WTC11 (cell line): Measurements from ENCODE around the gene GALNT18. TPM values are rescaled to one million over a fixed set of nuclear protein-coding genes. Genes with fewer than 3 reads are reported as not detected.

ENCODE experiments used
- ATAC-seq: fragments of 200-7000 bp; cut with Tn5 transposase; 2 replicates; pipeline ENCODE4 v1.10.0; 2021; ENCODE audit warnings: mild to moderate bottlenecking, moderate library complexity
- CTCF ChIA-PET: fragments of 300-600 bp; sonication (Branson Sonifier 250); formaldehyde crosslinking; loops from one replicate; lab custom pipeline; 2021; ENCODE audit warnings: antibody characterized with exemption; lab: Charles Lee
- POLR2A ChIA-PET: fragments of 350-600 bp; sonication (Branson Sonifier 250); formaldehyde crosslinking; loops from one replicate; lab custom pipeline; 2021; ENCODE audit warnings: antibody characterized with exemption; lab: Charles Lee
- DNase-seq: peaks from one replicate; pipeline ENCODE4 v3.0.0; 2021; ENCODE audit warnings: low spot score
- H3K27ac Mint-ChIP-seq: 2 replicates; pipeline ENCODE4 v1.8.0; 2021; ENCODE audit warnings: mixed read lengths
- H3K27me3 Mint-ChIP-seq: 2 replicates; pipeline ENCODE4 v1.8.0; 2021; ENCODE audit warnings: low read depth, mild to moderate bottlenecking, moderate library complexity, mixed read lengths
- H3K36me3 Mint-ChIP-seq: 2 replicates; pipeline ENCODE4 v1.8.0; 2021; ENCODE audit warnings: mixed read lengths
- H3K4me1 Mint-ChIP-seq: 2 replicates; pipeline ENCODE4 v1.8.0; 2022; ENCODE audit warnings: mixed read lengths
- H3K4me3 Mint-ChIP-seq: 2 replicates; pipeline ENCODE4 v1.8.0; 2021; ENCODE audit warnings: mild to moderate bottlenecking, moderate library complexity, mixed read lengths
- H3K9me3 Mint-ChIP-seq: 2 replicates; pipeline ENCODE4 v1.8.0; 2021; ENCODE audit warnings: mixed read lengths
- CREM ChIP-seq: sonication (generic); formaldehyde crosslinking; IDR thresholded peaks from 2 replicates; pipeline ENCODE4 v1.8.1; 2022; ENCODE audit warnings: mild to moderate bottlenecking, missing genetic modification reagents, moderate library complexity
- FOXK1 ChIP-seq: sonication (generic); formaldehyde crosslinking; IDR thresholded peaks from 2 replicates; pipeline ENCODE4 v1.8.0; 2022; ENCODE audit warnings: mild to moderate bottlenecking, moderate library complexity, missing genetic modification reagents
- IRF2 ChIP-seq: sonication (generic); formaldehyde crosslinking; IDR thresholded peaks from 2 replicates; pipeline ENCODE4 v1.8.0; 2022; ENCODE audit warnings: low read depth, missing genetic modification reagents, borderline replicate concordance
- NFATC4 ChIP-seq: fragments of 250-450 bp; sonication (Bioruptor Pico); IDR thresholded peaks from 2 replicates; pipeline ENCODE4 v1.9.0; 2021; ENCODE audit warnings: mild to moderate bottlenecking
- PRRX2 ChIP-seq: fragments of 250-450 bp; sonication (Bioruptor Pico); IDR thresholded peaks from 2 replicates; pipeline ENCODE4 v1.8.0; 2021; ENCODE audit warnings: mild to moderate bottlenecking
- RELA ChIP-seq: sonication (generic); formaldehyde crosslinking; IDR thresholded peaks from 2 replicates; pipeline ENCODE4 v1.8.1; 2022; ENCODE audit warnings: missing genetic modification reagents, mild to moderate bottlenecking, borderline replicate concordance
- SMAD3 ChIP-seq: sonication (generic); formaldehyde crosslinking; IDR thresholded peaks from 2 replicates; pipeline ENCODE4 v1.8.0; 2022; ENCODE audit warnings: missing genetic modification reagents, mild to moderate bottlenecking, borderline replicate concordance
- TCF7 ChIP-seq: sonication (generic); formaldehyde crosslinking; IDR thresholded peaks from 2 replicates; pipeline ENCODE4 v1.8.0; 2022; ENCODE audit warnings: mild to moderate bottlenecking, low read depth, missing genetic modification reagents, moderate library complexity
- ZNF121 ChIP-seq: sonication (generic); formaldehyde crosslinking; IDR thresholded peaks from 2 replicates; pipeline ENCODE4 v1.8.0; 2023; ENCODE audit warnings: missing genetic modification reagents
- ZNF416 ChIP-seq: fragments of 250-450 bp; sonication (Bioruptor Pico); IDR thresholded peaks from 2 replicates; pipeline ENCODE4 v1.9.0; 2021; ENCODE audit warnings: mild to moderate bottlenecking, inconsistent platforms
- ZNF671 ChIP-seq: fragments of 250-450 bp; sonication (Bioruptor Pico); IDR thresholded peaks from 2 replicates; pipeline ENCODE4 v1.8.0; 2021; ENCODE audit warnings: mild to moderate bottlenecking
- total RNA-seq: library from RNA; stranded (reverse); gene quantifications from 3 replicates; pipeline ENCODE4 v1.2.3, GENCODE V29; 2021
- TF ChIP-seq, protein P1 (sequence below): sonication (generic); formaldehyde crosslinking; IDR thresholded peaks from 2 replicates; pipeline ENCODE4 v1.8.1; 2022; ENCODE audit warnings: missing genetic modification reagents, borderline replicate concordance
- TF ChIP-seq, protein P2 (sequence below): sonication (generic); formaldehyde crosslinking; IDR thresholded peaks from 2 replicates; pipeline ENCODE4 v1.8.0; 2022; ENCODE audit warnings: missing genetic modification reagents
- TF ChIP-seq, protein P3 (sequence below): sonication (generic); formaldehyde crosslinking; IDR thresholded peaks from 2 replicates; pipeline ENCODE4 v1.8.0; 2022; ENCODE audit warnings: mild to moderate bottlenecking, missing genetic modification reagents
- TF ChIP-seq, protein P4 (sequence below): sonication (generic); formaldehyde crosslinking; IDR thresholded peaks from 2 replicates; pipeline ENCODE4 v1.8.1; 2022; ENCODE audit warnings: mild to moderate bottlenecking, moderate library complexity, missing genetic modification reagents
- TF ChIP-seq, protein P5 (sequence below): sonication (generic); formaldehyde crosslinking; IDR thresholded peaks from 2 replicates; pipeline ENCODE4 v1.8.1; 2023; ENCODE audit warnings: mild to moderate bottlenecking, missing genetic modification reagents

GALNT18 gene
- total RNA-seq, 1 experiment from 2014 or later: 5.0 TPM

DNA sequence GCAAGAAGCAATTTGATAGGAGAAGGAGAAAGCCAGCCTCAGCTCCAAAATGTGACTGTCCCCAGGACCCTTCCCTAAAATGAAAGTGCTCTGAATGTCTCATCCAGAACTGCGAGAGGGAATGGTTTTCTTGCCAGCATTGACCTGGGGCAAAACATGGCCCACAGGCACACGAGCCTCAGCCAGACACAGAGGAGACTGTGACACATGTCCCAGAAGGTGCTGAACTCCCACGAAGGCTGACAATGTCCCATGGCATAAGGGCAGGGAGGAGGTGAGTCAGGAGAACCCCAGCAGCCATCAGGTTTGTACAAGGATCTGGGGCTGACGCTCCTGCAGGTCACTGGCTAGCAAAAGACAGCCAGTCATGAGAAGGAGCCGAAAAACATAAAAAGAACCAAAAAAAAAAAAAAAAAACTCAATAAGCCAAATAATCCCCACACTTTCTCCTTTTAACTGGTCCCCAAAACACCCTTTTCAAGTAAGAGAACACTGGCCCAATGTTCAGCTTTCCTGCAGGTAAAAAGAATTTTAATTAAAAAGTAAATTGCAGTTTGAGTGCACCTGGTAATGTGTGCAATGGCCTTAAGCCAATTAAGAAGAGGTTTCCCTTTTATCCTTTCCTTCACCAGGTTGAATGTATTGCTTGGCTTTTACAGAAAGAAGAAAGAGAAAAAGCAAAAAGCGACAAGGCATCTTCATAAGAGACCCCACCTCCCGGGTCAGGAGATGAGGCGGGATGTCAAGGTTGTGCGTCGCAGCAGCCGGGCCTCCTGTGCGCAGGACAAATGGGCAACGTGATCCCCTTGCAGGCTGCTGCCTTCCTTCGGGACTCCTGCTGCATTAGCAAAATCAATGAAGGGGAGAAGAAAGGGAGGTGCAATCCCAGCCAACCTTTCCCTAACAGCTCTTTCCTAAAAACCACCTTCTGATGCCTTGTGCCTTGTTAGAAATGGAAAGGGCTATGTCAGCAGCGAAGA, 43.6 kb downstream of the GALNT18 start:
- 0 out of 2 replicates have a peak overlapping the region, but pooled peaks have one; percentile 37 for H3K27ac Mint-ChIP-seq
- no peak for DNase-seq
- H3K4me1 Mint-ChIP-seq: peaks cover 13% of the 10 kb centered on the region
- H3K27me3 Mint-ChIP-seq: no peaks in the 10 kb centered on the region; the same call in 1 of the 2 replicates
- ChIA-PET POLR2A (no interaction called here), CTCF (no interaction called here)
- no peaks in the 10 kb centered on the region for H3K36me3 Mint-ChIP-seq
- ATAC-seq: no peak
- TF ChIP-seq ZNF416 (CRISPR knock-in tag): no peak
- TF ChIP-seq ZNF121 (CRISPR knock-in tag): no peak
- TF ChIP-seq CREM (CRISPR knock-in tag): no peak
- TF ChIP-seq SMAD3 (CRISPR knock-in tag): no peak
- TF ChIP-seq TCF7 (CRISPR knock-in tag): no peak
- no peak overlapping the region for H3K4me3 Mint-ChIP-seq
- no peaks in the 10 kb centered on the region for H3K9me3 Mint-ChIP-seq

DNA sequence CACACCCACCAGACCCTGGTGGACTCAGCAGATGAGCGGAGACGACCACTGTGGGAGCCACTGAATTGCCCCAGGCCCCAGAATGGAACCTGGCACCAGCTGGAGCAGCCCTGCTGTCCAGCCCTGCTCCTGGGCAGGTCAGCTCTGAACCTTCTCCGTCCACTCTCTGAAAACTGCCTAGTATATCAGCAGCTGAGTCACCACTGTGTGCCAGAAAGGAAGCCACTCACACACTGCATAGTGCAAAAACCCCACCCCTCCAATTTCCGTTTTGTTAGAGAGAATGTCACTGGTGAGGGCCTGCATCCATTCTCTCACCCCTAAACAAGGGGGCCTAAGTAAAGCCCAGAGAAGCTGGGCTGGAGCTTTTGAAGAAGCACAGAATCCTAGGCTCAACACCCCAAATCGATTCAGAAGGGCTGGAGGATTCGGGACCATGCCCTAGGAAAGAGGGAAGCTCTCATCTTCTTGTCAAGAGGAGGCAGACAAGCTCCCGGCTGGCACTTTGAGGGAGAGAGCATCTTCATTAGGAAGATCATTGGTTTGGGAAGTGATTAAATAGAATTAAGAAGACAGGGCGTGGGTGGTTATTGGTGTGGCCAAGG, 44.5 kb downstream of the GALNT18 start:
- ATAC-seq (no peak), DNase-seq (no peak)
- Mint-ChIP-seq H3K27me3 (no peaks in the 10 kb centered on the region; the same call in 1 of the 2 replicates), H3K27ac (no peak overlapping the region), H3K4me1 (peaks cover 13% of the 10 kb centered on the region), H3K36me3 (no peaks in the 10 kb centered on the region), H3K4me3 (no peak overlapping the region), H3K9me3 (no peaks in the 10 kb centered on the region)
- CTCF ChIA-PET: no interaction called here
- TF ChIP-seq IRF2 (CRISPR knock-in tag) (no peak), RELA (no peak), PRRX2 (CRISPR knock-in tag) (no peak), NFATC4 (CRISPR knock-in tag) (no peak), ZNF671 (CRISPR knock-in tag) (no peak), FOXK1 (CRISPR knock-in tag) (no peak)
- TF ChIP-seq, protein P1, sequence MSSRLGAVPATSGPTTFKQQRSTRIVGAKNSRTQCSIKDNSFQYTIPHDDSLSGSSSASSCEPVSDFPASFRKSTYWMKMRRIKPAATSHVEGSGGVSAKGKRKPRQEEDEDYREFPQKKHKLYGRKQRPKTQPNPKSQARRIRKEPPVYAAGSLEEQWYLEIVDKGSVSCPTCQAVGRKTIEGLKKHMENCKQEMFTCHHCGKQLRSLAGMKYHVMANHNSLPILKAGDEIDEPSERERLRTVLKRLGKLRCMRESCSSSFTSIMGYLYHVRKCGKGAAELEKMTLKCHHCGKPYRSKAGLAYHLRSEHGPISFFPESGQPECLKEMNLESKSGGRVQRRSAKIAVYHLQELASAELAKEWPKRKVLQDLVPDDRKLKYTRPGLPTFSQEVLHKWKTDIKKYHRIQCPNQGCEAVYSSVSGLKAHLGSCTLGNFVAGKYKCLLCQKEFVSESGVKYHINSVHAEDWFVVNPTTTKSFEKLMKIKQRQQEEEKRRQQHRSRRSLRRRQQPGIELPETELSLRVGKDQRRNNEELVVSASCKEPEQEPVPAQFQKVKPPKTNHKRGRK (CRISPR knock-in tag): no peak
- TF ChIP-seq, protein P2, sequence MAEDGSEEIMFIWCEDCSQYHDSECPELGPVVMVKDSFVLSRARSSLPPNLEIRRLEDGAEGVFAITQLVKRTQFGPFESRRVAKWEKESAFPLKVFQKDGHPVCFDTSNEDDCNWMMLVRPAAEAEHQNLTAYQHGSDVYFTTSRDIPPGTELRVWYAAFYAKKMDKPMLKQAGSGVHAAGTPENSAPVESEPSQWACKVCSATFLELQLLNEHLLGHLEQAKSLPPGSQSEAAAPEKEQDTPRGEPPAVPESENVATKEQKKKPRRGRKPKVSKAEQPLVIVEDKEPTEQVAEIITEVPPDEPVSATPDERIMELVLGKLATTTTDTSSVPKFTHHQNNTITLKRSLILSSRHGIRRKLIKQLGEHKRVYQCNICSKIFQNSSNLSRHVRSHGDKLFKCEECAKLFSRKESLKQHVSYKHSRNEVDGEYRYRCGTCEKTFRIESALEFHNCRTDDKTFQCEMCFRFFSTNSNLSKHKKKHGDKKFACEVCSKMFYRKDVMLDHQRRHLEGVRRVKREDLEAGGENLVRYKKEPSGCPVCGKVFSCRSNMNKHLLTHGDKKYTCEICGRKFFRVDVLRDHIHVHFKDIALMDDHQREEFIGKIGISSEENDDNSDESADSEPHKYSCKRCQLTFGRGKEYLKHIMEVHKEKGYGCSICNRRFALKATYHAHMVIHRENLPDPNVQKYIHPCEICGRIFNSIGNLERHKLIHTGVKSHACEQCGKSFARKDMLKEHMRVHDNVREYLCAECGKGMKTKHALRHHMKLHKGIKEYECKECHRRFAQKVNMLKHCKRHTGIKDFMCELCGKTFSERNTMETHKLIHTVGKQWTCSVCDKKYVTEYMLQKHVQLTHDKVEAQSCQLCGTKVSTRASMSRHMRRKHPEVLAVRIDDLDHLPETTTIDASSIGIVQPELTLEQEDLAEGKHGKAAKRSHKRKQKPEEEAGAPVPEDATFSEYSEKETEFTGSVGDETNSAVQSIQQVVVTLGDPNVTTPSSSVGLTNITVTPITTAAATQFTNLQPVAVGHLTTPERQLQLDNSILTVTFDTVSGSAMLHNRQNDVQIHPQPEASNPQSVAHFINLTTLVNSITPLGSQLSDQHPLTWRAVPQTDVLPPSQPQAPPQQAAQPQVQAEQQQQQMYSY: no peak
- TF ChIP-seq, protein P3, sequence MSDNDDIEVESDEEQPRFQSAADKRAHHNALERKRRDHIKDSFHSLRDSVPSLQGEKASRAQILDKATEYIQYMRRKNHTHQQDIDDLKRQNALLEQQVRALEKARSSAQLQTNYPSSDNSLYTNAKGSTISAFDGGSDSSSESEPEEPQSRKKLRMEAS (CRISPR knock-in tag): no peak
- TF ChIP-seq, protein P4, sequence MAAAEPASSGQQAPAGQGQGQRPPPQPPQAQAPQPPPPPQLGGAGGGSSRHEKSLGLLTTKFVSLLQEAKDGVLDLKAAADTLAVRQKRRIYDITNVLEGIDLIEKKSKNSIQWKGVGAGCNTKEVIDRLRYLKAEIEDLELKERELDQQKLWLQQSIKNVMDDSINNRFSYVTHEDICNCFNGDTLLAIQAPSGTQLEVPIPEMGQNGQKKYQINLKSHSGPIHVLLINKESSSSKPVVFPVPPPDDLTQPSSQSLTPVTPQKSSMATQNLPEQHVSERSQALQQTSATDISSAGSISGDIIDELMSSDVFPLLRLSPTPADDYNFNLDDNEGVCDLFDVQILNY (CRISPR knock-in tag): no peak
- TF ChIP-seq, protein P5, sequence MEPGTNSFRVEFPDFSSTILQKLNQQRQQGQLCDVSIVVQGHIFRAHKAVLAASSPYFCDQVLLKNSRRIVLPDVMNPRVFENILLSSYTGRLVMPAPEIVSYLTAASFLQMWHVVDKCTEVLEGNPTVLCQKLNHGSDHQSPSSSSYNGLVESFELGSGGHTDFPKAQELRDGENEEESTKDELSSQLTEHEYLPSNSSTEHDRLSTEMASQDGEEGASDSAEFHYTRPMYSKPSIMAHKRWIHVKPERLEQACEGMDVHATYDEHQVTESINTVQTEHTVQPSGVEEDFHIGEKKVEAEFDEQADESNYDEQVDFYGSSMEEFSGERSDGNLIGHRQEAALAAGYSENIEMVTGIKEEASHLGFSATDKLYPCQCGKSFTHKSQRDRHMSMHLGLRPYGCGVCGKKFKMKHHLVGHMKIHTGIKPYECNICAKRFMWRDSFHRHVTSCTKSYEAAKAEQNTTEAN: no peak
- POLR2A ChIA-PET: no interaction called here
